Measurements from ENCODE around the gene KMT2C. TPM values are rescaled to one million over a fixed set of nuclear protein-coding genes. Genes with fewer than 3 reads are reported as not detected.
A peak's percentile ranks its signal among the peaks of the same experiment; 100 is the strongest.

The KMT2C gene
- total and polyA plus RNA-seq, 10 of the 15 experiments (the other 5 are each of a cell fraction or from before 2014, with no cell fraction given), result 3.3 to 45.2 (median 19.2) TPM

GRCh38 chr7:152443586-152443985, 7.8 kb upstream of the KMT2C start:
- no TSS peak for BruUV-seq (replicated peaks)
- Histone ChIP-seq H3K9me3 (replicated peaks; ENCODE audit: control insufficient read depth, insufficient read depth, low read length) (no peaks in the 10 kb centered on the region), H3K27me3 (replicated peaks in 1 of 2; ENCODE audit: control insufficient read depth in 2 of 2, insufficient read depth in 2 of 2, low read length in 1 of 2) (no peaks in the 10 kb centered on the region), H3K27ac (ENCODE audit: control insufficient read depth, insufficient read depth) (no peak overlapping the region), H3K79me2 (ENCODE audit: control insufficient read depth, insufficient read depth, low read length) (no peaks in the 10 kb centered on the region), H2AFZ (ENCODE audit: control insufficient read depth, low read depth, low read length) (no peak overlapping the region), H3K4me2 (ENCODE audit: control insufficient read depth, insufficient read depth) (no peak overlapping the region), H4K20me1 (ENCODE audit: control insufficient read depth, insufficient read depth) (no peaks in the 10 kb centered on the region), H3K4me3 (no peak overlapping the region), H3K4me1 (ENCODE audit: control insufficient read depth, insufficient read depth, low read length) (no peaks in the 10 kb centered on the region), H3K36me3 (ENCODE audit: control insufficient read depth in 2 of 2, insufficient read depth in 2 of 2, low read length in 1 of 2) (no peaks in the 10 kb centered on the region), H3K9ac (ENCODE audit: control insufficient read depth, insufficient read depth, low read length) (no peak overlapping the region)
- intact Hi-C loops (cut with micrococcal nuclease; ENCODE audit: unreplicated experiment) (no loop called here), in situ Hi-C loops (cut with MboI) (no loop called here)
- RAD21 ChIA-PET (ENCODE audit: unreplicated experiment), result no interaction called here
- CTCF ChIA-PET, result no interaction called here
- POLR2A ChIA-PET, result interaction anchor here (0.6 kb wide), 1 partner anchor 117 kb away, joined by 3 read pairs; no protein-coding TSS in a partner anchor
- ATAC-seq (no peak), DNase-seq (ENCODE audit: low read depth, low spot score) (no peak), FAIRE-seq (peak; percentile 62)
- 37% methylated on average over 6 of the region's 6 CpGs for whole genome bisulfite sequencing (ENCODE audit: insufficient coverage, insufficient replicate concordance, low lambda C conversion rate, missing lambda C conversion rate)
- SMC1A ChIA-PET (ENCODE audit: uncharacterized antibody, unreplicated experiment), result no interaction called here
- no peak for TF ChIP-seq NR2F1 (conservative IDR thresholded peaks at IDR 0.05)
- no peak for TF ChIP-seq CTCF (IDR thresholded peaks at IDR 0.05 in 2 of 3, conservative IDR thresholded peaks at IDR 0.05 in 1 of 3; ENCODE audit: control insufficient read depth in 2 of 3, extremely low read depth in 1 of 3, insufficient read depth in 1 of 3, low read depth in 3 of 3, low read length in 3 of 3)
- no peak for TF ChIP-seq ATF7 (IDR thresholded peaks at IDR 0.05; ENCODE audit: low read depth)

- Histone ChIP-seq H3K4me2 (ENCODE audit: control insufficient read depth, insufficient read depth) (no peak overlapping the region), H2AFZ (ENCODE audit: control insufficient read depth, low read depth, low read length) (no peak overlapping the region), H3K9me3 (replicated peaks; ENCODE audit: control insufficient read depth, insufficient read depth, low read length) (no peaks in the 10 kb centered on the region), H3K4me1 (ENCODE audit: control insufficient read depth, insufficient read depth, low read length) (no peaks in the 10 kb centered on the region), H3K9ac (ENCODE audit: control insufficient read depth, insufficient read depth, low read length) (no peak overlapping the region), H3K27ac (ENCODE audit: control insufficient read depth, insufficient read depth) (no peak overlapping the region), H3K79me2 (ENCODE audit: control insufficient read depth, insufficient read depth, low read length) (no peaks in the 10 kb centered on the region), H3K27me3 (replicated peaks in 1 of 2; ENCODE audit: control insufficient read depth in 2 of 2, insufficient read depth in 2 of 2, low read length in 1 of 2) (no peaks in the 10 kb centered on the region), H3K4me3 (no peak overlapping the region), H3K36me3 (ENCODE audit: control insufficient read depth in 2 of 2, insufficient read depth in 2 of 2, low read length in 1 of 2) (no peaks in the 10 kb centered on the region), H4K20me1 (ENCODE audit: control insufficient read depth, insufficient read depth) (no peaks in the 10 kb centered on the region)
- intact Hi-C loops (cut with micrococcal nuclease; ENCODE audit: unreplicated experiment) (no loop called here), in situ Hi-C loops (cut with MboI) (no loop called here)
- ChIA-PET RAD21 (ENCODE audit: unreplicated experiment) (interaction anchor here (0.6 to 2.0 kb wide), 2 partner anchors 17 to 264 kb away, joined by 3 to 6 read pairs; no protein-coding TSS in a partner anchor), POLR2A (no interaction called here), SMC1A (ENCODE audit: uncharacterized antibody, unreplicated experiment) (interaction anchor here (1.7 kb wide), 1 partner anchor 264 kb away, joined by 6 read pairs; no protein-coding TSS in a partner anchor), CTCF (interaction anchor here (0.9 kb wide), 1 partner anchor 18 kb away, joined by 3 read pairs; no protein-coding TSS in a partner anchor)
- DNase-seq (ENCODE audit: low read depth, low spot score) (no peak), FAIRE-seq (no peak), ATAC-seq (no peak)
- BruUV-seq (replicated peaks), result no TSS peak
- 91% methylated on average over 7 of the region's 7 CpGs for WGBS (ENCODE audit: insufficient coverage, insufficient replicate concordance, low lambda C conversion rate, missing lambda C conversion rate)
- TF ChIP-seq ETV6 (conservative IDR thresholded peaks at IDR 0.05 in 1 of 2, IDR thresholded peaks at IDR 0.05 in 1 of 2; ENCODE audit: borderline replicate concordance in 1 of 2, low read depth in 1 of 2), result no peak
- no peak for TF ChIP-seq CHD2 (IDR thresholded peaks at IDR 0.05; ENCODE audit: borderline replicate concordance, low read depth, low read length)
- no peak for TF ChIP-seq SREBF1 (IDR thresholded peaks at IDR 0.05; ENCODE audit: low read length)
- TF ChIP-seq MXI1 (IDR thresholded peaks at IDR 0.05; ENCODE audit: low read depth, low read length), result no peak
- TF ChIP-seq GABPA (IDR thresholded peaks at IDR 0.05; ENCODE audit: low read depth), result no peak
- TF ChIP-seq RELB (IDR thresholded peaks at IDR 0.05; ENCODE audit: low read depth), result no peak
- TF ChIP-seq YY1 (IDR thresholded peaks at IDR 0.05; ENCODE audit: low read depth, low read length), result no peak
- no peak for TF ChIP-seq CREM (IDR thresholded peaks at IDR 0.05; ENCODE audit: low read depth)
- TF ChIP-seq, protein P1, sequence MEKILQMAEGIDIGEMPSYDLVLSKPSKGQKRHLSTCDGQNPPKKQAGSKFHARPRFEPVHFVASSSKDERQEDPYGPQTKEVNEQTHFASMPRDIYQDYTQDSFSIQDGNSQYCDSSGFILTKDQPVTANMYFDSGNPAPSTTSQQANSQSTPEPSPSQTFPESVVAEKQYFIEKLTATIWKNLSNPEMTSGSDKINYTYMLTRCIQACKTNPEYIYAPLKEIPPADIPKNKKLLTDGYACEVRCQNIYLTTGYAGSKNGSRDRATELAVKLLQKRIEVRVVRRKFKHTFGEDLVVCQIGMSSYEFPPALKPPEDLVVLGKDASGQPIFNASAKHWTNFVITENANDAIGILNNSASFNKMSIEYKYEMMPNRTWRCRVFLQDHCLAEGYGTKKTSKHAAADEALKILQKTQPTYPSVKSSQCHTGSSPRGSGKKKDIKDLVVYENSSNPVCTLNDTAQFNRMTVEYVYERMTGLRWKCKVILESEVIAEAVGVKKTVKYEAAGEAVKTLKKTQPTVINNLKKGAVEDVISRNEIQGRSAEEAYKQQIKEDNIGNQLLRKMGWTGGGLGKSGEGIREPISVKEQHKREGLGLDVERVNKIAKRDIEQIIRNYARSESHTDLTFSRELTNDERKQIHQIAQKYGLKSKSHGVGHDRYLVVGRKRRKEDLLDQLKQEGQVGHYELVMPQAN (conservative IDR thresholded peaks at IDR 0.05), result no peak
These were observed 6.6 kb upstream of the KMT2C start for GRCh38 chr7:152442330-152442835.

Data from GM12878 (cell line).